Activated CD4-positive, CD25-positive, alpha-beta regulatory T cell treated with anti-CD3 and anti-CD28 coated beads, Interleukin-2, amount 50 U/mL, for 24 hours (primary cell): ENCODE data around the gene POMT2.

Experiments
- ATAC-seq, 2 donors: fragments of 150-1000 bp; cut with Tn5 transposase; one replicate each; pipeline ENCODE4 v1.10.0; 2021; ENCODE audit warnings: mild to moderate bottlenecking in 1 of 2, moderate library complexity in 1 of 2

POMT2 gene

GRCh38 chr14:77265561-77266335 is 54.9 kb downstream of the POMT2 start:
- no peak for ATAC-seq

- ATAC-seq, result no peak
Measured at GRCh38 chr14:77265187-77265515, 55.5 kb downstream of the POMT2 start.

GRCh38 chr14:77264466-77265186 is 56.1 kb downstream of the POMT2 start:
- no peak for ATAC-seq

- no peak for ATAC-seq
Measured at GRCh38 chr14:77260631-77261030, 60.1 kb downstream of the POMT2 start.

GRCh38 chr14:77260199-77260598 is 60.5 kb downstream of the POMT2 start:
- ATAC-seq, result no peak

- ATAC-seq, result no peak
Measured at GRCh38 chr14:77259025-77259715, 61.5 kb downstream of the POMT2 start.

- ATAC-seq, result no peak
Measured at GRCh38 chr14:77258566-77258965, 62.1 kb downstream of the POMT2 start.

- no peak for ATAC-seq
Measured at GRCh38 chr14:77257700-77258099, 63.0 kb downstream of the POMT2 start.

- no peak for ATAC-seq
Measured at GRCh38 chr14:77256694-77257093, 64.0 kb downstream of the POMT2 start.

GRCh38 chr14:77253333-77254190 is 67.1 kb downstream of the POMT2 start:
- no peak for ATAC-seq

GRCh38 chr14:77251870-77252269 is 68.8 kb downstream of the POMT2 start:
- no peak for ATAC-seq

GRCh38 chr14:77250927-77251326 is 69.8 kb downstream of the POMT2 start:
- no peak for ATAC-seq

GRCh38 chr14:77249286-77249685 is 71.4 kb downstream of the POMT2 start:
- ATAC-seq, result no peak

- no peak for ATAC-seq
Measured at GRCh38 chr14:77248666-77249065, 72.0 kb downstream of the POMT2 start.

GRCh38 chr14:77246784-77247183 is 73.9 kb downstream of the POMT2 start:
- no peak for ATAC-seq

- no peak for ATAC-seq
Measured at GRCh38 chr14:77245820-77246219, 74.9 kb downstream of the POMT2 start.

- ATAC-seq, result no peak
Measured at GRCh38 chr14:77243853-77244252, 76.8 kb downstream of the POMT2 start.

GRCh38 chr14:77242752-77243151 is 77.9 kb downstream of the POMT2 start:
- ATAC-seq, result no peak

GRCh38 chr14:77241955-77242354 is 78.7 kb downstream of the POMT2 start:
- no peak for ATAC-seq

GRCh38 chr14:77240336-77240915 is 80.3 kb downstream of the POMT2 start:
- ATAC-seq, result no peak

- no peak for ATAC-seq
Measured at GRCh38 chr14:77239412-77239811, 81.3 kb downstream of the POMT2 start.

GRCh38 chr14:77238996-77239395 is 81.7 kb downstream of the POMT2 start:
- no peak for ATAC-seq
